Fibroblast of the aortic adventitia (primary cell): ENCODE data around the gene ROPN1L. TPM values are rescaled to one million over a fixed set of nuclear protein-coding genes. Genes with fewer than 3 reads are reported as not detected.

Source experiments
- DNase-seq: peaks from one replicate; pipeline ENCODE4 v3.0.0-alpha.2; 2010; ENCODE audit warnings: low read depth
- H3K4me3 ChIP-seq: 2 replicates; pipeline ENCODE4 v1.5.1; 2011; ENCODE audit warnings: low read depth, mild to moderate bottlenecking, control low read depth, low read length, moderate library complexity
- total RNA-seq: library from RNA; depleted of rRNA; stranded (reverse); fragments of >200 nt; gene quantifications from 2 replicates; pipeline ENCODE4 v1.2.3, GENCODE V29; 2012; ENCODE audit warnings: low replicate concordance
- TF ChIP-seq, protein P1 (sequence below): IDR thresholded peaks from 2 replicates; pipeline ENCODE4 v1.5.1; 2011; ENCODE audit warnings: mild to moderate bottlenecking, low read length, control low read depth, inconsistent platforms; ENCODE audit not compliant: insufficient read depth

Gene ROPN1L
- total RNA-seq, 1 donor: 0.63 TPM

DNA sequence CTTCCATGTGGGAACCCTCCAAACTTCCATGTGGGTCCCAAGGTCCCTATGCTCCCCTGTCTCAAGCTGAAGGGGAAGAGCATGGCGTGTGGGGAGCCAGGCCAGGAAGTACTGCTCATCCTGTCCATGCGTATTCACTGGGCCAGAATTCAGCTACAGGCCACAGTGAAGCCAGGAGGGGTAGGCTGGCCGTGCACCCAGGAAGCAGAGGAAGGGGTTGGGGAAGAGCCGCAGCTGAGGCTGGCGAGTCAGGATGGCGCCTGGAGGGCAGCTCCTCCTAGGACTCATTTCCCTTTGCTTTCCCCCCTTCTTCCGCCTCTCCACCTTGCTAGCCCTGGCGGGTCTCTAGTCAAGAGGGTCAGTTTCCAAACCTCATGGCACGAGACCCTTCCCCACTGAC lies 57.4 kb downstream of the ROPN1L start:
- TF ChIP-seq, protein P1, sequence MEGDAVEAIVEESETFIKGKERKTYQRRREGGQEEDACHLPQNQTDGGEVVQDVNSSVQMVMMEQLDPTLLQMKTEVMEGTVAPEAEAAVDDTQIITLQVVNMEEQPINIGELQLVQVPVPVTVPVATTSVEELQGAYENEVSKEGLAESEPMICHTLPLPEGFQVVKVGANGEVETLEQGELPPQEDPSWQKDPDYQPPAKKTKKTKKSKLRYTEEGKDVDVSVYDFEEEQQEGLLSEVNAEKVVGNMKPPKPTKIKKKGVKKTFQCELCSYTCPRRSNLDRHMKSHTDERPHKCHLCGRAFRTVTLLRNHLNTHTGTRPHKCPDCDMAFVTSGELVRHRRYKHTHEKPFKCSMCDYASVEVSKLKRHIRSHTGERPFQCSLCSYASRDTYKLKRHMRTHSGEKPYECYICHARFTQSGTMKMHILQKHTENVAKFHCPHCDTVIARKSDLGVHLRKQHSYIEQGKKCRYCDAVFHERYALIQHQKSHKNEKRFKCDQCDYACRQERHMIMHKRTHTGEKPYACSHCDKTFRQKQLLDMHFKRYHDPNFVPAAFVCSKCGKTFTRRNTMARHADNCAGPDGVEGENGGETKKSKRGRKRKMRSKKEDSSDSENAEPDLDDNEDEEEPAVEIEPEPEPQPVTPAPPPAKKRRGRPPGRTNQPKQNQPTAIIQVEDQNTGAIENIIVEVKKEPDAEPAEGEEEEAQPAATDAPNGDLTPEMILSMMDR: no peak
- no peak for DNase-seq
- no peak overlapping the region for H3K4me3 ChIP-seq

DNA sequence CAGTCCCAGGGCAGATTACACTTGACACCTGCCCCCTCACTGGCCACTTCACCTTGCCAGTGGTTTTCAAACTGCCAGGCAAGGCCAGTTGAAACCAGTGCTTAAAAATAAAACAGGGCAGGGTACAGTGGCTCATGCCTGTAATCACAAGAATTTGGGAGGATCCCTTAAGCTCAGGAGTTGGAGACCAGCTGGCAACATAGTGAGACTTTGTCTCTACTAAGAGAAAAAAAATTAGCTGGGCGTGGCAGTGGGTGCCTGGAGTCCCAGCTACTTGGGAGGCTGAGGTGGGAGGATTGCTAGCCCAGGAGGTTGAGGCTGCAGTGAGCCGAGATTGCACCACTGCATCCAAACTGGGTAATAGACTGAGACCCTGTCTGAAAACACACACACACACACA lies 58.1 kb downstream of the ROPN1L start:
- H3K4me3 ChIP-seq: no peak overlapping the region
- DNase-seq: peak; percentile 28
- TF ChIP-seq, protein P1: no peak

- TF ChIP-seq, protein P1: no peak
- DNase-seq: no peak
- no peak overlapping the region for H3K4me3 ChIP-seq
Measured at GRCh38 chr5:10500669-10501068, 59.0 kb downstream of the ROPN1L start.

- DNase-seq: peak; percentile 43
- H3K4me3 ChIP-seq: no peak overlapping the region
- TF ChIP-seq, protein P1: no peak
Measured at GRCh38 chr5:10501554-10502075, 59.9 kb downstream of the ROPN1L start.

DNA sequence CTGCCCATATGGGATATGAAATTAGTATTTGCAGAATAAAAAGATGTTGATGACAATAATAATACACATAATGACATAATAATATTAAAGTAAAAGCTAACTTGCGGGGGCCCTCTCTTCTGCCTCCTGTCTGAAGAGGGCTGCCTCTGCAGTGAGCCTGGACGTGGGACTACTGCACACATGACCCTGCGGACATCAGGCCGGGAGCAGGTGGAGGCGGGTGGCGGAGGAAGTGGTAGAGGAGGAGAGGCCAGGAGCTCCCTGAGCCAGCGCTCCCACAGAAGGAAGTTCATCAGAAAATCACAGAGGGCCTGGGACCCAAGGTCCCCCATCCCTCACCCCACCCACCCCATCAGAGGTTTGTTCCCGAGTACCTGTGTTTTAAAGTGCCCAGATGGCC lies 60.5 kb downstream of the ROPN1L start:
- no peak for DNase-seq
- H3K4me3 ChIP-seq: no peak overlapping the region
- TF ChIP-seq, protein P1: no peak

DNA sequence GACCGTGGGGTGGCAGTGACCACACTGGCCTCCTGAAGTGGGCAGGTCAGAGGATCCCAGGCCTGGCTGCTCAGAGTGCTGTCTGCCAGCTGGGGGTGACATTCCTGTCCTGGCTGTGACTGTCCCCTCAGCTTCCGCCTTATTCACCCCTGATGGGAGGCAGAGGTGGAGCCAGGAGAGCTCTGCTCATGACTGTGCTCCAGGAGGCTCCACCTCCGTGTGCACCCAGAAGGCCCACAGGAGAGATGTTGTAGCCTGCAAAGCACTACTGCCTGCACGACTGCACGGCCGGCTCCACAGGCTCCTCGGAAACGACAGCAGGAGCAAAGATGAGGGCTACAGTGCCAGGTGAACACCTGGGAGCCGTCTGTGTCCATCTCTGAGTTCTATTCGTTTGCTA lies 60.9 kb downstream of the ROPN1L start:
- no peak overlapping the region for H3K4me3 ChIP-seq
- TF ChIP-seq, protein P1: no peak
- no peak for DNase-seq

DNA sequence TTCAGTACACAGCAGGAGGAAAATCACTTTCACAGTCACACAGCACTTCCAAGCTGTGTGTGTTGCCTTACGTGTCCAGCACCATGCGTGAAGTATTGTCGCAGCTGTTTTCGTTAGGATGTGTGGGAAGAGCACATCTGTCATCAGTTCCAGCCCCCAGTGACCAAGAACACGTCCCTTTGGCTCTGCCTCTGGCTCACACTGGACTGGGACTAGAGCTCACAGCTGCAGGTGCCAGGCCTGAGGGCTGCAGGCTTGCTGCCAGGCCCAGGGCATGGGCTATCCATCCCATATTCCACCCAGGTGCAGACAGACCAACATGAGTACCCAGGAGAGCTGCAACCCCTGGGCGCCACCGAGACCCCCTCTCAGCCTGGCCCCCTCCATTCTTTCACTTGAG lies 61.6 kb downstream of the ROPN1L start:
- H3K4me3 ChIP-seq: no peak overlapping the region
- TF ChIP-seq, protein P1: no peak
- no peak for DNase-seq
